Measurements from ENCODE around the gene UBLCP1. TPM values are rescaled to one million over a fixed set of nuclear protein-coding genes. Genes with fewer than 3 reads are reported as not detected.
"Not testable (repeated sequence)": the region's sequence is repeated elsewhere in the genome, so short reads cannot be mapped to it uniquely, and the experiment has no call there.

UBLCP1 gene
- total and polyA plus RNA-seq, 2 donors (not counting 3 experiments of a cell fraction or from before 2014, with no cell fraction given), result 5.9 to 20.3 TPM

GRCh38 chr5:159235871-159236520 is 27.1 kb upstream of the UBLCP1 start:
- H4K20me1 ChIP-seq (replicated peaks; ENCODE audit: control insufficient read depth, extremely low read depth, insufficient read depth, low read length); H3K9me3 ChIP-seq (replicated peaks; ENCODE audit: control insufficient read depth, insufficient read depth, low read length); DNase-seq (ENCODE audit: low read depth, low spot score); H3K4me2 ChIP-seq (ENCODE audit: insufficient read depth, low read length); H3K9me1 ChIP-seq (replicated peaks; ENCODE audit: control insufficient read depth, extremely low read depth, insufficient read depth, low read length); H3K4me3 ChIP-seq (replicated peaks in 1 of 3; ENCODE audit: insufficient read depth in 1 of 3, low read depth in 1 of 3, low read length in 3 of 3); H3K27ac ChIP-seq (ENCODE audit: insufficient read depth, low read depth, low read length); BruUV-seq (replicated peaks); dilution Hi-C loops (cut with MboI; ENCODE audit: extremely low pct_ligation_motif_present, low sequenced_read_pairs); CTCF ChIA-PET; H3K36me3 ChIP-seq (ENCODE audit: control insufficient read depth in 2 of 2, extremely low read depth in 1 of 2, insufficient read depth in 2 of 2, low read length in 2 of 2); H2AFZ ChIP-seq (ENCODE audit: low read depth, low read length); FAIRE-seq; H3K4me1 ChIP-seq (ENCODE audit: control insufficient read depth, extremely low read depth, insufficient read depth, low read length); intact Hi-C loops (cut with micrococcal nuclease); H3K9ac ChIP-seq (replicated peaks; ENCODE audit: extremely low read depth, insufficient read depth, low read length); H3K27me3 ChIP-seq (ENCODE audit: control insufficient read depth in 2 of 2, insufficient read depth in 2 of 2, low read length in 2 of 2); POLR2A ChIA-PET; H3K79me2 ChIP-seq (ENCODE audit: control insufficient read depth, insufficient read depth, low read length): not testable (repeated sequence)

GRCh38 chr5:159240301-159240870 is 22.7 kb upstream of the UBLCP1 start:
- ChIA-PET POLR2A (no interaction called here), CTCF (no interaction called here)
- H3K79me2 ChIP-seq (ENCODE audit: control insufficient read depth, insufficient read depth, low read length), result no peaks in the 10 kb centered on the region
- H3K9ac ChIP-seq (replicated peaks; ENCODE audit: extremely low read depth, insufficient read depth, low read length), result no peak overlapping the region
- H3K9me3 ChIP-seq (replicated peaks; ENCODE audit: control insufficient read depth, insufficient read depth, low read length), result no peaks in the 10 kb centered on the region
- no peak overlapping the region for H3K4me2 ChIP-seq (ENCODE audit: insufficient read depth, low read length)
- FAIRE-seq (no peak), DNase-seq (ENCODE audit: low read depth, low spot score) (no peak)
- dilution Hi-C loops (cut with MboI; ENCODE audit: extremely low pct_ligation_motif_present, low sequenced_read_pairs) (no loop called here), intact Hi-C loops (cut with micrococcal nuclease) (no loop called here)
- H3K9me1 ChIP-seq (replicated peaks; ENCODE audit: control insufficient read depth, extremely low read depth, insufficient read depth, low read length), result no peaks in the 10 kb centered on the region
- H3K4me3 ChIP-seq (replicated peaks in 1 of 3; ENCODE audit: insufficient read depth in 1 of 3, low read depth in 1 of 3, low read length in 3 of 3), result no peak overlapping the region
- no TSS peak for BruUV-seq (replicated peaks)
- H3K4me1 ChIP-seq (ENCODE audit: control insufficient read depth, extremely low read depth, insufficient read depth, low read length), result no peaks in the 10 kb centered on the region
- no peak for TF ChIP-seq MAX (IDR thresholded peaks at IDR 0.05; ENCODE audit: insufficient read depth, insufficient read length)
- no peak for TF ChIP-seq MYC (IDR thresholded peaks at IDR 0.05; ENCODE audit: low read depth, low read length)
- TF ChIP-seq POLR2A (IDR thresholded peaks at IDR 0.05; ENCODE audit: low read depth, low read length), result no peak
- TF ChIP-seq FOS (IDR thresholded peaks at IDR 0.05; ENCODE audit: borderline replicate concordance, insufficient read depth, low read length), result no peak
- no peak for TF ChIP-seq POLR2AphosphoS5 (IDR thresholded peaks at IDR 0.05; ENCODE audit: insufficient read depth, low read depth, low read length)
- TF ChIP-seq JUN (IDR thresholded peaks at IDR 0.05; ENCODE audit: borderline replicate concordance, insufficient read depth, insufficient read length, low read depth), result no peak
- no peak overlapping the region for H3K27ac ChIP-seq (ENCODE audit: insufficient read depth, low read depth, low read length)
- H3K36me3 ChIP-seq (ENCODE audit: control insufficient read depth in 2 of 2, extremely low read depth in 1 of 2, insufficient read depth in 2 of 2, low read length in 2 of 2), result no peaks in the 10 kb centered on the region
- H4K20me1 ChIP-seq (replicated peaks; ENCODE audit: control insufficient read depth, extremely low read depth, insufficient read depth, low read length), result no peaks in the 10 kb centered on the region
- H2AFZ ChIP-seq (ENCODE audit: low read depth, low read length), result no peak overlapping the region
- peaks cover 0 to 6% of the 10 kb centered on the region in 2 experiments for H3K27me3 ChIP-seq (ENCODE audit: control insufficient read depth in 2 of 2, insufficient read depth in 2 of 2, low read length in 2 of 2)

Measured in endothelial cell of umbilical vein (primary cell).